Stimulated activated CD8-positive, alpha-beta memory T cell treated with anti-CD3 and anti-CD28 coated beads, Interleukin-4, amount 100 ng/mL, for 24 hours (primary cell): ENCODE data around the gene YIF1B.
"Not testable (repeated sequence)": the region's sequence is repeated elsewhere in the genome, so short reads cannot be mapped to it uniquely, and the experiment has no call there.

ENCODE experiments used
- DNase-seq: peaks from one replicate; pipeline ENCODE4 v3.0.0-alpha.2; 2020; ENCODE audit warnings: low read depth

YIF1B gene

DNA sequence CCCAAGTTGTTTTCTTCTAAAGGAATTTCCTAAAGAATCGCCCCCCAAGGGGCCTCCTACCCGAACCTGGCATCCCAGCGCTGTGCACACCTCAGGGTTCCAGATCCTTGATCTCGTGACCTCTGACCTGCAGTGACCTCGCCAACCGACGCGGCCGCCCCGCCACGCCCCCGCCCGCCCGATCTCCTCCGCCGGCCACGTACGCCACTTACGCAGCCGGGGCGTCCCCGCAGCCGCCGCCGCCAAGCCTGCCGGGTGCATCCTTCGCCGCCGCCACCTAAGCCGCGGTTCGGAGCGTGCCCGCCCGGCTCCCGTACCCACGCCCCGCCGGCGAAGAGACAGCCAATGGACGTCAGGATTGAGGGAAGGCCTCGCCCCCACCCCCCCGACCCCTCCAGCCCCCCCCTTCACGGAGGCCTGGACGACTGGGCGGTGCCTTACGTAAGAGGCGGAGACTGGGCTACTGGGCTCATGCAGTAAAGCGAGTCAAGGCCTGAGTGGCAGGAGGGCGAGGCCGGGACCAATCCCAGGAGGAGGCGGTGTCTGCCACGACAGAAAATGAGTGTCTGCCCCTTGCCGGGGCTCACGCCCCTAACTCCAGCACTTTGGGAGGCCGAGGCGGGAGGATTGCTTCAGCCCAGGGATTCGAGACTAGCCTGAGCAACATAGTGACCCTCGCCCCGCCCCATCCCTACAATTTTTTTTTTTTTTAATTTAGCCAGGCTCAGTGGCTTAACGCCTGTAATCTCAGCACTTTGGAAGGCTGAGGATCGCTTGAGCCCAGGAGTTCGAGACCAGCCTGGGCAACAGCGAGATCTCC, at the start of gene YIF1B:
Gene YIF1B, minus strand, starts transcription at position 291 of the 820 bp plus-strand sequence. Its CDS starts 30 bp downstream, at position 261.
- peak; percentile 93 for DNase-seq

- DNase-seq = not testable (repeated sequence)
Measured at GRCh38 chr19:38362946-38363688, 47.4 kb upstream of the YIF1B start.

GRCh38 chr19:38362076-38362945, 46.6 kb upstream of the YIF1B start:
- peak; percentile 64 for DNase-seq

GRCh38 chr19:38361633-38362075, 45.9 kb upstream of the YIF1B start:
- DNase-seq = peak; percentile 51

GRCh38 chr19:38360839-38361631, 45.3 kb upstream of the YIF1B start:
- DNase-seq = no peak

GRCh38 chr19:38360351-38360750, 44.6 kb upstream of the YIF1B start:
- no peak for DNase-seq

DNA sequence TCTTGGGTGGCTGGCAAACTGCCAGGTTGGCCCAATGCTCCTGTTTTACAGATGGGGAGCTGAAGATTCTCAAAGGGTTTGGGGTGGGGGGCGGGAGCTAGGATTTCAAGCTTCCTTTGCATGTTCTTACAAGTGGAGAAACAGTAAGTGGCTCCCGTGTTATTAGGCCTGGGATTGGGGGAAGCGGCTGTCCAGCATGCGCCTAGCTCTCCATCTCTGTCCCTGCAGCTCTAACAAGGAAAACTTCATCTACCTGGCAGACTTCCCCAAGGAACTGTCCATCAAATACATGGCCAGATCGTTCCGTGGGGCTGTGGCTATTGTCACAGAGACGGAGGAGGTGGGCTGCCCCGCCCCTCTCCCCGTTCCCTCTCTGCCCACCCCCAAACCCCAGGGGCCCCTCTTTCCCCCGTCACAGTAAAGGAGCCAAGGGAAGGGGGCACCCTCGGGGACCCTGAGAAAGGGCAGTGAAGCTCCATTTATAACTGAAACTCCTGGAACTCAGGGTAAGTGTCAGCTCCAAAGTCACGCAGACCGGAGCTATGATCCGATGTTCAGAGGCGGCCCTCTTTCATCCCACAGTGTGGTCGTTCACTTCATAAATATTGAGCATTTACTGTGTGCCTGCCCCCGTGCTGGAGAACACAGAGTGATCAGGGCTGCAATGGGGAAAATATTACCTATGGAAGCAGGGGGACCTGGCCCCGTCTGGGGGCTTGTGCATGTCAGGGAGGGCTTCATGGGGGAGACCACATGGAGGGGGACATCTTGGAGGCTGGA, 43.7 kb upstream of the YIF1B start:
- DNase-seq = no peak

- DNase-seq = no peak
Measured at GRCh38 chr19:38358071-38358470, 42.3 kb upstream of the YIF1B start.

DNA sequence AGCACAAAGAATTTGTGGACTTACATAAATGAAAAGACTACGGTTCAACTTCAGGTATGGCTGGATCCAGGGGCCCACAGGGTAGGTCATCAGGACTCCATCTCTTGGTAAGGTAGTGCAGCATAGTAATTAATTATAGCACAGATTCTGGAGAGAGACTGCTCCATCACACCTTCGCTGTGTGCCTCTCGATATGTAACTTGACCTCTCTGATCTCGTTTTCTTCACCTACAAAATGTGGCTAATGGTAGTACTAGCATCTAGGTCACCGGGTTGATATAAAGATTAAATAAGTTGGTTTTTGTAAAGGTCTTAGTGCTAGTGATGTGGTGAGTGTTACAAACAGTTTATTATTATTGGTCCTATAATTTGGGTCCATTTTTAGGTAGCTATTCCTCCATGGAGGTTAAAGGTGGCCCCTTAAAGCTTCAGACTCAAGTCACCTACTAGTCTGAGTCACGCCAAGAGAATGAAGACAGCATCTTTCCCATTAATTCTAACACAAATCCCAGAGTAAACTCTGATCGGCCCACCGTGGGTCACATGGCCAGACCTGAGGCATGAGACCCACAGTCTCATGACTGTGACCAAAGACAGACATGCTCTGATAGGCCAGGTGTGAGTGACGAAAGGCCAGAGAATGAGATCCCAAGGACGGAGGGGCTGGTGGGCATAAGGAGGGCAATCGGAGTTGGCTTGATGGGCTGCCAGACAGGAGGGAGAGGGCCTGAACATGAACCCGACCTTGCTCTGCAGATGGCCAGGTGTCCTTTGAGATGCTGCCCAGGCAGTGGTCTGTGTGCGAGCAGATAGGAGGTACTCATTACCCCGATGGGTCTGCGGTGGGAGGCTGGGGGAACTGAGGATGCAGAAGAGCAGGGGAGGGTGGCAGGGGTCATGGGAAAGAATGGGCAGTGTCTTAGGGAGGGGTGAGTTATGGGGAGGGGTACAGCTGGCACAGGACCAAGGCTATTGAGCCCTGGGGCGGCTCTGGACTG, 40.3 kb upstream of the YIF1B start:
- DNase-seq = no peak

DNA sequence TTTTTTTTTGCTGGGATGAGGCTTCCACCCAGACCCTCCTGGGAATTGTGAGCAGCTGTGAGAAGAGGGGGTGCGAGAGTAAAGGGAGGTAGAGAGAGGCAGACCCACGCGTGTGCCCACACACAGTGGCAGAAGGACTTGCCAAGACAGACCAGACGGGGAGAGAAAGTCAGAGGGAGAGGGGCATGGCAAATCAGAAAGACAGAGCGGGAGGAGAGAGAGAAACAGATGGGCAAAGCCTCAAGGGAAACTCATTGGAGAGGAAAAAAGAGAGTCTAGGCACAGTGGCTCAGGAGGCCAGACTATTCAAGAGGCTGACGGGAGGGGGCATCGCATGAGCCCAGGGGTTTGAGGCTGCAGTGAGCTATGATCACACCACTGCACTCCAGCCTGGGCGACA, 36.9 kb upstream of the YIF1B start:
- DNase-seq = no peak

GRCh38 chr19:38351865-38352395, 36.2 kb upstream of the YIF1B start:
- DNase-seq = no peak

DNA sequence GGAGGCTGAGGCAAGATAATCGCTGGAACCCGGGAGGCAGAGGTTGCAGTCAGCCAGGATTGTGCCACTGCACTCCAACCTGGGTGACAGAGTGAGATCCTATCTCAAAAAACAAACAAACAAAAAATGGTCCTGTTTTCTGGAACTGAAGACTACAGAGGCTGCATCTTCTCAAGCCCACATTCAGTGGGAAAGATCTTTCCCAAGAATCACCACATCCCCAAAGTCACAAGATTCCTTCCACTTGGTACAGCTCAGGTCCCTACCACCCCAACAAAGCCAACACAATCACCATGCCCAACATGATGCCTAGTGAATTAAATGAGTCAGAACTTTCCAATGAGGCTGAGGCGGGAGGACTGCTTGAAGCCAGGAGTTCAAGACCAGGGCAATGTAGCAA, 35.1 kb upstream of the YIF1B start:
- DNase-seq = no peak

- DNase-seq = no peak
Measured at GRCh38 chr19:38346837-38347236, 31.1 kb upstream of the YIF1B start.

DNA sequence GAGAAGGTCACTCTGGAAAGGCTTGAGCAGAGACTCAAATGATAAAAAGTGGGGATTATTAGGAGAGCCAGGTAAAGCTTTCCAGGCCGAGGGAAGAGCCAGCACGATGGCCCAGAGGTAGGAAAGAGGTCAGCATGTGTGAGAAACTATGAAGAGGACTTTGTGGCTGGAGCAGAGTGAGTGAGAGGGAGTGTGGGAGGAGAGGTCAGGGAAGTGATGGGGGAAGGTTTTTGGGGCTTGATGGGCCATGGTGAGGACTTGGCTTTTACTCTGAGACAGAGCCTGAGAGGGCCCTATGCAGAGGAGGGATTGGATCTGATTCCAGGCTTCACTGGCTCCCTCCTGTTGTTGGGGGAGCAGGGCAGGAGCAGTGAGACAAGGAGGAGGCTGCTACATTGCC, 25.2 kb upstream of the YIF1B start:
- DNase-seq = no peak

GRCh38 chr19:38339011-38339410, 23.3 kb upstream of the YIF1B start:
- not testable (repeated sequence) for DNase-seq

DNA sequence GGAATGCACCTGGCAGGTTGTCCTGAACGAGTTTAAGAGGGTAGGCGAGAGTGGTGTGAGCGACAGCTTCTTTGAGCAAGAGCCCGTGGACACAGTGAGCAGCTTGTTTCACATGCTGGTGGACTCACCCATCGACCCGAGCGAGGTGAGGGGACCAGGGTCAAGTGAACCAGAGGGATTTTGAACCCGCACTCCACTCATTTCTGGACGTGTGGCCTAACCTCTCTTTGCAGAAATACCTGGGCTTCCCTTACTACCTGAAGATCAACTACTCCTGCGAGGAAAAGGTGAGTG, 21.6 kb upstream of the YIF1B start:
- no peak for DNase-seq

- DNase-seq = peak; percentile 86
Measured at GRCh38 chr19:38336638-38337359, 21.1 kb upstream of the YIF1B start.

DNA sequence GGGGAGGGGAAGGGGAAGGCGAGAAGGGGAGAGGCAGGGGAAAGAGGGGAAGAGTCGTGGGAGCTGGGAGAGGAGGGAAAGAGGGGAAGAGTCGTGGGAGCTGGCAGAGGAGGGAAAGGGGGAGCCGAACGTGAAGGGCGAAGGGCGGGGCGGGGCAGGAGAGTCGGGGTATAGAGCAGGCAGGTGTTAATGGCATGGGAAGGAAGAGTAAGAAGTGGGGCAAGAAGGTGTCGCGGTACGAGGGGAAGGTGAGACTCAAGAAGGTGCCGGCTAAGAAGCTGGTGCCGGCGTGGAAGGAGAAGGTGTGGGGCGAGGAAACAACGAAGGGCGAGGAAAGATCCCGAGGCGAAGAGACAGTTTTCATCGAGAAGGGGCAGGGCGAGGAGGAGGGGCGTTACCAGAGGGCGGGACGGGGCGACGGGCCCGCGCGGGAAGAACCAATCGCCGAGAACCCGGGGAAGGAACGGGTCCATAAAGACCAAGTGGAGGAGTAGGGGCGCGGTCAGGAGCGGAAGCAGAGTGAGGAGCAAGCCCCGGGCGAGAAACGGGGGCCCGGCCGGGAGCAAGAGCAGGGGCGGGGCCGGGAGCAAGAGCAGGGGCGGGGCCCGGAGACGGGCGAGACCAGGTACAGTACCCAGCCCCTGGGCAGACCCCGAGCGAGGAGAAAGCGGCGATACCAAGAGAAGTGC, 20.3 kb upstream of the YIF1B start:
- DNase-seq = peak; percentile 89
